ENCODE measurements around the gene ANKRD65. TPM values are rescaled to one million over a fixed set of nuclear protein-coding genes. Genes with fewer than 3 reads are reported as not detected.

Gene ANKRD65
- total RNA-seq, 1 donor from 2014 or later = 0.64 TPM

DNA sequence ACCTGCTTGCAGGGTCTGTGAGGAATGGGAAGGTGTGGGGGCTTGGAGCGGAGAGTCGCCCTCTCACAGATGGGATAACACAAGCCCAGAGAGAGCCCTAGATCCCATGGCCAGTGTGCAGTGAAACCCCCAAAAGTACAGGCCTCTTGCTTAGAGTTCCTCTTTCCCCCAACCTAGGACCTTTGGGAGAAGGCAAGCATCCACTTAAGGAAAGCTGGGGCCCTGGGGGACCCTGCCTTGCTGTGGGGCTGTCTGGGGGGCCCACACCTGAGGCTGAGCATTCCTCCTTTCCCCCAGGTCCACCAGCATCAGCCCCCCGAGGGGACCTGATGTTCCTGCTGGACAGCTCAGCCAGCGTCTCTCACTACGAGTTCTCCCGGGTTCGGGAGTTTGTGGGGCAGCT is 15.6 kb upstream of the ANKRD65 start:
- Mint-ChIP-seq H3K27ac (ENCODE audit: unreplicated experiment) (no peak overlapping the region), H3K27me3 (ENCODE audit: low read depth, unreplicated experiment) (no peaks in the 10 kb centered on the region), H3K4me1 (ENCODE audit: low read depth, unreplicated experiment) (peaks cover 12% of the 10 kb centered on the region), H3K9me3 (ENCODE audit: unreplicated experiment) (no peaks in the 10 kb centered on the region), H3K4me3 (ENCODE audit: unreplicated experiment) (peak overlapping the region; percentile 84), H3K36me3 (ENCODE audit: low read depth, unreplicated experiment) (no peaks in the 10 kb centered on the region)
- Histone ChIP-seq H3K9me3 (ENCODE audit: insufficient read depth, low read depth, low read length) (no peaks in the 10 kb centered on the region), H3K79me2 (ENCODE audit: insufficient read depth, low read length) (no peaks in the 10 kb centered on the region), H2AFZ (ENCODE audit: low read depth, low read length) (no peak overlapping the region), H4K20me1 (ENCODE audit: insufficient read depth, low read length) (peaks cover 6% of the 10 kb centered on the region), H3K27me3 (ENCODE audit: insufficient read depth, low read length) (no peaks in the 10 kb centered on the region), H3K4me2 (ENCODE audit: low read length) (peak overlapping the region; percentile 85), H3K4me1 (ENCODE audit: insufficient read depth, low read length) (peaks cover 28% of the 10 kb centered on the region), H3K36me3 (ENCODE audit: insufficient read depth, low read length) (no peaks in the 10 kb centered on the region), H3K9ac (ENCODE audit: low read length) (no peak overlapping the region), H3K27ac (ENCODE audit: low read depth, low read length) (no peak overlapping the region), H3K4me3 (ENCODE audit: insufficient read depth, low read depth, low read length) (no peak overlapping the region)
- FAIRE-seq (no peak), DNase-seq (ENCODE audit: low read depth) (no peak)
- no peak for TF ChIP-seq EZH2 (IDR thresholded peaks at IDR 0.05; ENCODE audit: insufficient read depth, low read length)
- TF ChIP-seq, protein P1, sequence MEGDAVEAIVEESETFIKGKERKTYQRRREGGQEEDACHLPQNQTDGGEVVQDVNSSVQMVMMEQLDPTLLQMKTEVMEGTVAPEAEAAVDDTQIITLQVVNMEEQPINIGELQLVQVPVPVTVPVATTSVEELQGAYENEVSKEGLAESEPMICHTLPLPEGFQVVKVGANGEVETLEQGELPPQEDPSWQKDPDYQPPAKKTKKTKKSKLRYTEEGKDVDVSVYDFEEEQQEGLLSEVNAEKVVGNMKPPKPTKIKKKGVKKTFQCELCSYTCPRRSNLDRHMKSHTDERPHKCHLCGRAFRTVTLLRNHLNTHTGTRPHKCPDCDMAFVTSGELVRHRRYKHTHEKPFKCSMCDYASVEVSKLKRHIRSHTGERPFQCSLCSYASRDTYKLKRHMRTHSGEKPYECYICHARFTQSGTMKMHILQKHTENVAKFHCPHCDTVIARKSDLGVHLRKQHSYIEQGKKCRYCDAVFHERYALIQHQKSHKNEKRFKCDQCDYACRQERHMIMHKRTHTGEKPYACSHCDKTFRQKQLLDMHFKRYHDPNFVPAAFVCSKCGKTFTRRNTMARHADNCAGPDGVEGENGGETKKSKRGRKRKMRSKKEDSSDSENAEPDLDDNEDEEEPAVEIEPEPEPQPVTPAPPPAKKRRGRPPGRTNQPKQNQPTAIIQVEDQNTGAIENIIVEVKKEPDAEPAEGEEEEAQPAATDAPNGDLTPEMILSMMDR (IDR thresholded peaks at IDR 0.05; ENCODE audit: insufficient read depth, low read depth, low read length) = no peak

DNA sequence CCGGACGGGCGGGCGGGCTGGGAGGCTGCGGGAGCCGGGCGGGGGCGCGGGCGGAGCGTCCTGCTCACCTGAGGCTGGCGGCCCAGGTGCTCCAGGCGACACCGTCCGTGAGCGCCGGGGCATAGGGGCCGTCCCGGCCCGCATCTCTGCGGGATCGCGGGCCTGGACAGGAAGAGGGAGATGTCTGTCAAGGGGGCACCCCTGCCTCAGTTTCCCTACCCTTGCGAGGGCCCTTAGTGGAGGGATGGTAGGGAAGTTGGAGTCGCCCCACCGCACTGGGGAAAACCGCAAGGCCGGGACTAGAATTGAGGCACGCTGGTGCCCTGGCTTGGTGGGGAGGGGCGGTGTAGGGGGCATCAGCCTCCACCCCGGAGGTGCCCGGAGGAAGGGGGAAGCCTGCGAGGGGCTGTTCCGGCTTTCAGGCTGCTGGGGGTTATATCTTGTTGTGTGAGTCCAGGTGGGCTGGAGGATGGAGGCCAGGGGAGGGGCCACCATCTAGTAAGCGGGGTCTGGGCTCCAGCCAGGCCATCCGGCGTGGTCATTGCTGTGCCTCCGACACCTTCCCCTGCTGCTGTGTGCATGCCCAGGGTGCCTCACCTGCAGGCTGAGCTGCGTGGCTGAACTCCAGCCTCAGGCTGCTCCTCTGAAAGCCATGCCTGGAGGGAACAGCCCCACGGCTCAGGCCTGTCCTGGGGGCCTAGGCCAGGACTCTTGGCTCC is 15.0 kb upstream of the ANKRD65 start:
- H3K79me2 ChIP-seq (ENCODE audit: insufficient read depth, low read length) = no peaks in the 10 kb centered on the region
- FAIRE-seq (no peak), DNase-seq (ENCODE audit: low read depth) (no peak)
- peaks cover 12% of the 10 kb centered on the region for H3K4me1 Mint-ChIP-seq (ENCODE audit: low read depth, unreplicated experiment)
- H3K9me3 ChIP-seq (ENCODE audit: insufficient read depth, low read depth, low read length) = no peaks in the 10 kb centered on the region
- H3K36me3 ChIP-seq (ENCODE audit: insufficient read depth, low read length) = no peaks in the 10 kb centered on the region
- H3K9ac ChIP-seq (ENCODE audit: low read length) = peak overlapping the region; percentile 48
- H3K9me3 Mint-ChIP-seq (ENCODE audit: unreplicated experiment) = no peaks in the 10 kb centered on the region
- H4K20me1 ChIP-seq (ENCODE audit: insufficient read depth, low read length) = peaks cover 6% of the 10 kb centered on the region
- H2AFZ ChIP-seq (ENCODE audit: low read depth, low read length) = no peak overlapping the region
- no peaks in the 10 kb centered on the region for H3K27me3 Mint-ChIP-seq (ENCODE audit: low read depth, unreplicated experiment)
- H3K4me2 ChIP-seq (ENCODE audit: low read length) = peak overlapping the region; percentile 85
- H3K27ac Mint-ChIP-seq (ENCODE audit: unreplicated experiment) = no peak overlapping the region
- no peaks in the 10 kb centered on the region for H3K36me3 Mint-ChIP-seq (ENCODE audit: low read depth, unreplicated experiment)
- no peaks in the 10 kb centered on the region for H3K27me3 ChIP-seq (ENCODE audit: insufficient read depth, low read length)
- peak overlapping the region; percentile 84 for H3K4me3 Mint-ChIP-seq (ENCODE audit: unreplicated experiment)
- TF ChIP-seq EZH2 (IDR thresholded peaks at IDR 0.05; ENCODE audit: insufficient read depth, low read length) = no peak
- TF ChIP-seq, protein P1 (IDR thresholded peaks at IDR 0.05; ENCODE audit: insufficient read depth, low read depth, low read length) = no peak
- peaks cover 28% of the 10 kb centered on the region for H3K4me1 ChIP-seq (ENCODE audit: insufficient read depth, low read length)
- H3K27ac ChIP-seq (ENCODE audit: low read depth, low read length) = no peak overlapping the region
- peak overlapping the region; percentile 33 for H3K4me3 ChIP-seq (ENCODE audit: insufficient read depth, low read depth, low read length)

Measured in astrocyte (in vitro differentiated cells and primary cell).